ENCODE measurements around the gene NLK. TPM values are rescaled to one million over a fixed set of nuclear protein-coding genes. Genes with fewer than 3 reads are reported as not detected.

Gene NLK
- total RNA-seq, 1 experiment from 2014 or later, result 14.6 TPM

GRCh38 chr17:28092088-28092487 is 49.6 kb downstream of the NLK start:
- ChIA-PET POLR2A (interaction anchor here (1.0 to 1.8 kb wide), 3 partner anchors 9 to 24 kb away, joined by 3 to 4 read pairs (median 4); no protein-coding TSS in a partner anchor), CTCF (interaction anchor here (0.6 to 1.1 kb wide), 2 partner anchors 10 to 84 kb away, joined by 3 read pairs; no protein-coding TSS in a partner anchor)
- H3K4me1 Mint-ChIP-seq (ENCODE audit: insufficient read depth, unreplicated experiment), result no peaks in the 10 kb centered on the region

GRCh38 chr17:28093999-28094716 is 51.7 kb downstream of the NLK start:
- Mint-ChIP-seq H3K27me3 (ENCODE audit: insufficient read depth, unreplicated experiment) (no peaks in the 10 kb centered on the region), H3K36me3 (ENCODE audit: insufficient read depth, unreplicated experiment) (no peaks in the 10 kb centered on the region), H3K4me3 (ENCODE audit: unreplicated experiment) (no peak overlapping the region), H3K4me1 (ENCODE audit: insufficient read depth, unreplicated experiment) (no peaks in the 10 kb centered on the region), H3K9me3 (ENCODE audit: unreplicated experiment) (no peaks in the 10 kb centered on the region), H3K27ac (ENCODE audit: low read depth, unreplicated experiment) (no peak overlapping the region)
- no peak for DNase-seq (ENCODE audit: unreplicated experiment)
- intact Hi-C loops (cut with micrococcal nuclease), result no loop called here
- TF ChIP-seq CTCF (IDR thresholded peaks at IDR 0.05; ENCODE audit: unreplicated experiment), result no peak
- POLR2A ChIA-PET, result interaction anchor here (0.6 to 1.5 kb wide), 3 partner anchors 18 to 52 kb away, joined by 3 to 4 read pairs (median 3); no protein-coding TSS in a partner anchor
- BruUV-seq (replicated peaks), result no TSS peak
- CTCF ChIA-PET, result no interaction called here

More at GRCh38 chr17:28092088-28092487, 49.6 kb downstream of the NLK start:
- Mint-ChIP-seq H3K27me3 (ENCODE audit: insufficient read depth, unreplicated experiment) (no peaks in the 10 kb centered on the region), H3K27ac (ENCODE audit: low read depth, unreplicated experiment) (no peak overlapping the region), H3K4me3 (ENCODE audit: unreplicated experiment) (no peak overlapping the region), H3K9me3 (ENCODE audit: unreplicated experiment) (no peaks in the 10 kb centered on the region), H3K36me3 (ENCODE audit: insufficient read depth, unreplicated experiment) (no peaks in the 10 kb centered on the region)
- BruUV-seq (replicated peaks), result no TSS peak
- no peak for TF ChIP-seq CTCF (IDR thresholded peaks at IDR 0.05; ENCODE audit: unreplicated experiment)
- DNase-seq (ENCODE audit: unreplicated experiment), result no peak
- intact Hi-C loops (cut with micrococcal nuclease), result no loop called here

- Mint-ChIP-seq H3K27me3 (ENCODE audit: insufficient read depth, unreplicated experiment) (no peaks in the 10 kb centered on the region), H3K4me3 (ENCODE audit: unreplicated experiment) (no peak overlapping the region), H3K27ac (ENCODE audit: low read depth, unreplicated experiment) (no peak overlapping the region), H3K36me3 (ENCODE audit: insufficient read depth, unreplicated experiment) (no peaks in the 10 kb centered on the region), H3K4me1 (ENCODE audit: insufficient read depth, unreplicated experiment) (no peaks in the 10 kb centered on the region), H3K9me3 (ENCODE audit: unreplicated experiment) (no peaks in the 10 kb centered on the region)
- TF ChIP-seq CTCF (IDR thresholded peaks at IDR 0.05; ENCODE audit: unreplicated experiment), result no peak
- ChIA-PET POLR2A (no interaction called here), CTCF (no interaction called here)
- no TSS peak for BruUV-seq (replicated peaks)
- no peak for DNase-seq (ENCODE audit: unreplicated experiment)
- intact Hi-C loops (cut with micrococcal nuclease), result no loop called here
These were observed 54.3 kb downstream of the NLK start for GRCh38 chr17:28096756-28097155.

- BruUV-seq (replicated peaks), result no TSS peak
- no peak for TF ChIP-seq CTCF (IDR thresholded peaks at IDR 0.05; ENCODE audit: unreplicated experiment)
- intact Hi-C loops (cut with micrococcal nuclease), result no loop called here
- DNase-seq (ENCODE audit: unreplicated experiment), result no peak
- ChIA-PET POLR2A (interaction anchor here (1.1 kb wide), 1 partner anchor 16 kb away, joined by 3 read pairs; no protein-coding TSS in a partner anchor), CTCF (no interaction called here)
- Mint-ChIP-seq H3K4me3 (ENCODE audit: unreplicated experiment) (no peak overlapping the region), H3K36me3 (ENCODE audit: insufficient read depth, unreplicated experiment) (no peaks in the 10 kb centered on the region), H3K9me3 (ENCODE audit: unreplicated experiment) (no peaks in the 10 kb centered on the region), H3K27me3 (ENCODE audit: insufficient read depth, unreplicated experiment) (no peaks in the 10 kb centered on the region), H3K27ac (ENCODE audit: low read depth, unreplicated experiment) (no peak overlapping the region), H3K4me1 (ENCODE audit: insufficient read depth, unreplicated experiment) (no peaks in the 10 kb centered on the region)
These were observed 54.8 kb downstream of the NLK start for GRCh38 chr17:28097254-28097653.

All from MCF 10A (cell line).